GM12878 (cell line): ENCODE measurements around the gene MOCS1.

Experiments used
- ASH2L ChIP-seq: fragments of 300-600, 200-600 bp; sonication (generic); IDR thresholded peaks from 2 replicates; pipeline ENCODE4 v1.6.1; 2017; ENCODE audit warnings: low read depth, mild to moderate bottlenecking, borderline replicate concordance
- CTCF ChIP-seq, 3 experiments: IDR thresholded peaks in 2 of 3; conservative IDR thresholded peaks in 1 of 3; 2 replicates each; pipeline ENCODE4 v1.5.1; 2011; ENCODE audit warnings: low read depth in 3 of 3, low read length in 3 of 3, mild to moderate bottlenecking in 3 of 3, control low read depth in 2 of 3, moderate library complexity in 2 of 3, inconsistent platforms in 1 of 3, mixed read lengths in 1 of 3; ENCODE audit not compliant: control insufficient read depth in 2 of 3, insufficient read depth in 1 of 3; ENCODE audit errors: extremely low read depth in 1 of 3
- JUND ChIP-seq: IDR thresholded peaks from 2 replicates; pipeline ENCODE4 v1.6.1; 2012; ENCODE audit warnings: low read depth, mild to moderate bottlenecking, low read length, improper control_type of control experiment, moderate library complexity
- RBBP5 ChIP-seq: fragments of 200-600 bp; sonication (generic); conservative IDR thresholded peaks from 2 replicates; pipeline ENCODE4 v1.6.1; 2016
- YY1 ChIP-seq: IDR thresholded peaks from 2 replicates; pipeline ENCODE4 v1.6.1; 2011; ENCODE audit warnings: low read depth, mild to moderate bottlenecking, low read length
- ZBED1 ChIP-seq: IDR thresholded peaks from 2 replicates; pipeline ENCODE4 v1.6.1; 2016; ENCODE audit warnings: borderline replicate concordance

DNA sequence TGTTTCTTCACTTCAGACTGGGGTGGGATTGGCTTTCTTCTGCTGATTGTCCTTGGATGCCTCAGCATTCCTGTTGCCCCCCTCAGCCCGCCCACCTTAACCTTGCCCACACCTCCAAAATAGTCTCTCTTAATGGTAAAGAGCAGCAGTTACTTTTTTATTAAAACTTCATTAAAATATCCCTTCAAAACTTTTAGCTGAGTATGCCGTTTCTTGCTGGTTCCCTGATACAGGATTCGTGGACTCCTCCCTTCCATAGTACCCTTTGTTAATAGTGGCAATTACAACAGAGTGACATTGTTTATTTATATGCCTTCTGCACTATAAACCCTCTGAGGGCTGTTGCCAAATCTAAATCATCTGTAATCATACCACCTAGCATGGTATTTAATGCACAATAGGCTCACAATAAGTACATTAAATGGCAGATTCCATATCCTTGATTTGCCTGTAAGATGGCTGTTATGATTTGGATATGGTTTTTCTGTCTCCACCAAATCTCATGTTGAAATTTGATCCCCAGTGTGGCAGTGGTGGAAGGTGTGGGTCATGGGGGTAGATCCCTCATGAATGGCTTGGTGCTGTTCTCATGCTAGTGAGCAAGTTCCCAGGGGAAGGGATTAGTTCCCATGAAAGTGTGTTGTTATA, 3.5 kb upstream of the MOCS1 start:
- TF ChIP-seq CTCF (IDR thresholded peaks at IDR 0.05 in 2 of 3, conservative IDR thresholded peaks at IDR 0.05 in 1 of 3; ENCODE audit: control insufficient read depth in 2 of 3, extremely low read depth in 1 of 3, insufficient read depth in 1 of 3, low read depth in 3 of 3, low read length in 3 of 3) (no peak), JUND (no peak), ASH2L (no peak), ZBED1 (no peak), YY1 (no peak), RBBP5 (no peak)
